ENCODE results near the gene C2orf92.

C2orf92 gene

DNA sequence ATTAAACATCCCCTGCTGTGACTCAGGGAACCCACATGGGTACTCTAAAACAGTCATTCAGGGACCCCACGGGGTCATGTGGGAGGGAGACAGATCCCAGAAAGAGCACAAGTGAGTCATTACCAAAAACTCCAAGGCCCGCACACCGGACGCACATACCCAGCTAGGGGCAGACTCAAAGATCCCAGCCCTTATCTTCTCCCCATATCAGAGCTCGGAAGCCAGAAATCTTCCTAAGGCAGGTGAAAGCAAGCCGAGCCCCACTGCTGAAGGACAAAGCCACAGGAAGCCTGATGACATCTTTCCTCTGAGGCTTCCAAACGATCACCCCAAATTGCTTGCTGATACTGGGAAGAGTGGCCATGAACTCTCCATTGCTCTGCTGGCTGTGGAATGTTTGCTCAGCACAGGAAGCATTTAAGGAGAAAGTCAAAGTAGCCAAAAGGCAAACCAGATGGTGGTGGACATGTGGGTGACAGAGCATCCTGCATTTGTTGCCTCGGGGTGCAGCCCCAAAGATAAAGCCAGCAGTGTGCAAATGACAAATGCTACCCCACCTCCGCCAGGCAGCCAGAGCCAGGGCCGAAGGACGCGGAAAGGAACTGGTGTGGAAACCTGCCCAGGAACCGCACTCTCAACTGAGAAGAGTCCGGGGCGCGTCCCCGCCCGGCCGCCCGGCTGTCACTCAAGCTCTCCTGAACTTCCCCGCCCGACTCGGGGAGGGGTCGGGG, 6.5 kb upstream of the C2orf92 start:
- DNase-seq (ENCODE audit: low spot score) (no peak), ATAC-seq (ENCODE audit: low read depth) (peak; percentile 56)
- Histone ChIP-seq H3K27ac (ENCODE audit: poor library complexity, severe bottlenecking) (peak overlapping the region; percentile 88), H3K9me3 (ENCODE audit: severe bottlenecking) (no peaks in the 10 kb centered on the region), H3K27me3 (ENCODE audit: insufficient read depth, poor library complexity, severe bottlenecking) (no peaks in the 10 kb centered on the region), H3K4me3 (ENCODE audit: severe bottlenecking) (peak overlapping the region; percentile 85), H3K4me1 (ENCODE audit: insufficient read depth, poor library complexity, severe bottlenecking) (no peaks in the 10 kb centered on the region), H3K36me3 (ENCODE audit: low read depth) (peaks cover 24% of the 10 kb centered on the region)
- TF ChIP-seq, protein P1, sequence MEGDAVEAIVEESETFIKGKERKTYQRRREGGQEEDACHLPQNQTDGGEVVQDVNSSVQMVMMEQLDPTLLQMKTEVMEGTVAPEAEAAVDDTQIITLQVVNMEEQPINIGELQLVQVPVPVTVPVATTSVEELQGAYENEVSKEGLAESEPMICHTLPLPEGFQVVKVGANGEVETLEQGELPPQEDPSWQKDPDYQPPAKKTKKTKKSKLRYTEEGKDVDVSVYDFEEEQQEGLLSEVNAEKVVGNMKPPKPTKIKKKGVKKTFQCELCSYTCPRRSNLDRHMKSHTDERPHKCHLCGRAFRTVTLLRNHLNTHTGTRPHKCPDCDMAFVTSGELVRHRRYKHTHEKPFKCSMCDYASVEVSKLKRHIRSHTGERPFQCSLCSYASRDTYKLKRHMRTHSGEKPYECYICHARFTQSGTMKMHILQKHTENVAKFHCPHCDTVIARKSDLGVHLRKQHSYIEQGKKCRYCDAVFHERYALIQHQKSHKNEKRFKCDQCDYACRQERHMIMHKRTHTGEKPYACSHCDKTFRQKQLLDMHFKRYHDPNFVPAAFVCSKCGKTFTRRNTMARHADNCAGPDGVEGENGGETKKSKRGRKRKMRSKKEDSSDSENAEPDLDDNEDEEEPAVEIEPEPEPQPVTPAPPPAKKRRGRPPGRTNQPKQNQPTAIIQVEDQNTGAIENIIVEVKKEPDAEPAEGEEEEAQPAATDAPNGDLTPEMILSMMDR (IDR thresholded peaks at IDR 0.05; ENCODE audit: poor library complexity, severe bottlenecking): no peak

DNA sequence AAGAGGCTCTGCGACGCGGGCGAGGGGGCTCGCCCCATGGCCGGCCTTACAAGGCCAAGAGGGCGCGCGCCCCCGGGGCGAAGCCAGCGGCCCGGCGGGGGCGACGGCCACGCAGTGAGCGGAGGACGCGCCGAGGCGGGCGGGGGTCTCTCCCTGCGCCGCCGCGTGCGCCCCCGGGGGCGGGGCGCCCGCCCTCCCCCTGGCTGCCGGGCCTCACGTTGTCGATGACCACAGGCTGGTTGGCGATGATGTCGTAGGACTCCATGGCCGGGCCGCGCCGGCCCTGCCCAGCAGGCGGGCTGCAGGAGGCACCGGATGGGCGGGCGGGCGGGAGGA, 5.9 kb upstream of the C2orf92 start:
- DNase-seq (ENCODE audit: low spot score) (no peak), ATAC-seq (ENCODE audit: low read depth) (no peak)
- TF ChIP-seq, protein P1 (IDR thresholded peaks at IDR 0.05; ENCODE audit: poor library complexity, severe bottlenecking): no peak
- Histone ChIP-seq H3K4me3 (ENCODE audit: severe bottlenecking) (peak overlapping the region; percentile 85), H3K27me3 (ENCODE audit: insufficient read depth, poor library complexity, severe bottlenecking) (no peaks in the 10 kb centered on the region), H3K9me3 (ENCODE audit: severe bottlenecking) (no peaks in the 10 kb centered on the region), H3K27ac (ENCODE audit: poor library complexity, severe bottlenecking) (peak overlapping the region; percentile 88), H3K4me1 (ENCODE audit: insufficient read depth, poor library complexity, severe bottlenecking) (no peaks in the 10 kb centered on the region), H3K36me3 (ENCODE audit: low read depth) (peaks cover 19% of the 10 kb centered on the region)

DNA sequence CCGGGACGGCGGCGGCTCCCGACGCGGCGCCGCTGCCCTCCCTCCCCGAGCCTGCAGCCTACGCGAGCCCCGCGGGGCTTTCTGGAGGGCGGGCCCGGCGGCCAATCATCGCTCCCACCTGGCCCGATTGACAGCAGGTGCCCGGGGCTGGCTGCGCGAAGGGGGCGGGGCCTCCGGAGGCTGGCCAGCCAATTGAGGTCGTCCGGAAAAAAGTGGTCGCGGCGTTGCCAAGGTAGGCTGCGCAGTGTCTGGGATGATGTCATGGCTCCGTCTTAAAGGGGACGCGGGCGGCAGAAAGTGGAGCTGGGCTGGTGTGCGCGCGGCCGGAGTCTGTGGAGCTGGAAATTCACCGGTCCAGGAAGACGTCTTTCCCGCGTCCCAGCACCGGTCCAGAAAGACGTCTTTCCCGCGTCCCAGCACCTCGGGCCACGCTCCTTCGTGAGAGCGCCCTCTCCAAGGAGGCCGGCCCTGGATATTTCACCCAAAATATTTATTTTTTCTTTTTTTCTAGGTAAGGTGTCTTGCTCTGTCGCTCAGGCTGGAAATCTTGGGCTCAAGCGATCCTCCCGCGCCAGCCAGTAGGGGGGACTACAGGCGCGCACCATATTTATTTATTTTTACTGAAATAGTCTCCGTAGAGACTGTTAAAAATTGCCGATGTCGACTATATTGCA, 5.4 kb upstream of the C2orf92 start, which contains the start of gene ACTR1B:
TSS of gene ACTR1B (minus strand) at position 83 of the 674 bp plus-strand sequence. CDS start 154 bp downstream, outside the sequence.
- peak within 1 kb of the TSS; percentile 88 for H3K27ac ChIP-seq (ENCODE audit: poor library complexity, severe bottlenecking)
- no peaks in the 10 kb centered on the region for H3K9me3 ChIP-seq (ENCODE audit: severe bottlenecking)
- DNase-seq (ENCODE audit: low spot score): peak; percentile 97
- H3K27me3 ChIP-seq (ENCODE audit: insufficient read depth, poor library complexity, severe bottlenecking): no peaks in the 10 kb centered on the region
- peak; percentile 86 for ATAC-seq (ENCODE audit: low read depth)
- H3K4me3 ChIP-seq (ENCODE audit: severe bottlenecking): peak within 1 kb of the TSS; percentile 85
- TF ChIP-seq, protein P1 (IDR thresholded peaks at IDR 0.05; ENCODE audit: poor library complexity, severe bottlenecking): peak; percentile 77
- peaks cover 15% of the 10 kb centered on the region for H3K36me3 ChIP-seq (ENCODE audit: low read depth)
- no peaks in the 10 kb centered on the region for H3K4me1 ChIP-seq (ENCODE audit: insufficient read depth, poor library complexity, severe bottlenecking)

DNA sequence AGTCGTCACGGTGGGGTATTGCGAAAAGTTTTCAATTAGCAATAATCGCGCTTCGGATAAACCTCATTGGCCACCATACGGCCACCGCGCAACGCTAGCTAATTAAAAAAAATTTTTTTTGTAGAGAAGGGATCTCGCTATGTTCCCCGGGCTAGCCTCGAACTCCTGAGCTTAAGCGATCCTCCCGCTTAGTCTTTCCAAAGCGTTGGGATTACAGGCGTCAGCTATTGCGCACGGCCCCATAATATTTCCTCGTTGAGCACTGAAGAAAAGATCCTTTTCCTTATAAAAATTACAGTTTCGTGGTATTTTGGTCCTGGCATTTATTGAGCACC, 4.9 kb upstream of the C2orf92 start:
- H3K4me3 ChIP-seq (ENCODE audit: severe bottlenecking): peak overlapping the region; percentile 85
- no peak for DNase-seq (ENCODE audit: low spot score)
- no peaks in the 10 kb centered on the region for H3K4me1 ChIP-seq (ENCODE audit: insufficient read depth, poor library complexity, severe bottlenecking)
- no peak for ATAC-seq (ENCODE audit: low read depth)
- no peaks in the 10 kb centered on the region for H3K9me3 ChIP-seq (ENCODE audit: severe bottlenecking)
- H3K36me3 ChIP-seq (ENCODE audit: low read depth): peaks cover 14% of the 10 kb centered on the region
- TF ChIP-seq, protein P1 (IDR thresholded peaks at IDR 0.05; ENCODE audit: poor library complexity, severe bottlenecking): peak; percentile 52
- H3K27me3 ChIP-seq (ENCODE audit: insufficient read depth, poor library complexity, severe bottlenecking): no peaks in the 10 kb centered on the region
- H3K27ac ChIP-seq (ENCODE audit: poor library complexity, severe bottlenecking): peak overlapping the region; percentile 88

DNA sequence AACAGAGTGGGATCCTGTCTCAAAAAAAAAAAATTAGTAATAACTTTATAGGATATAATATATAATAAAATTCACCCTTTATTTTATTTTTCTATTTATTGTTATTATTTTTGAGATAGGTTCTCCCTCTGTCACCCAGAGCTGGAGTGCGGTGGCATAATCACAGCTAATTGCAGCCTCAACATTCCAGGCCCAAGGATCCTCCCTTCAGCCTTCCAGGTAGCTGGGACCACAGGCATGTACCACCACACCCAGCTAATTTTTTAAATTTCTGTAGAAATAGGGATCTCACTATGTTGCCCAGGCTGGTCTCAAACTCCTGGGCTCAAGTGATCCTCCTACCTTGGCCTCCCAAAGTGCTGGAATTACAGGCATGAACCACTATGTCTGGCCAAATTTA, 958 bp downstream of the C2orf92 start:
- Histone ChIP-seq H3K36me3 (ENCODE audit: low read depth) (no peaks in the 10 kb centered on the region), H3K27me3 (ENCODE audit: insufficient read depth, poor library complexity, severe bottlenecking) (no peaks in the 10 kb centered on the region), H3K4me1 (ENCODE audit: insufficient read depth, poor library complexity, severe bottlenecking) (no peaks in the 10 kb centered on the region), H3K27ac (ENCODE audit: poor library complexity, severe bottlenecking) (no peak overlapping the region), H3K4me3 (ENCODE audit: severe bottlenecking) (no peak overlapping the region), H3K9me3 (ENCODE audit: severe bottlenecking) (no peaks in the 10 kb centered on the region)
- no peak for DNase-seq (ENCODE audit: low spot score)
- no peak for ATAC-seq (ENCODE audit: low read depth)
- TF ChIP-seq, protein P1 (IDR thresholded peaks at IDR 0.05; ENCODE audit: poor library complexity, severe bottlenecking): no peak
